ENCODE results near the gene PRDX5. TPM values are rescaled to one million over a fixed set of nuclear protein-coding genes. Genes with fewer than 3 reads are reported as not detected.
A peak's percentile ranks its signal among the peaks of the same experiment; 100 is the strongest.

PRDX5 gene
- total RNA-seq, 2 donors from 2014 or later = 108 to 224 TPM

DNA sequence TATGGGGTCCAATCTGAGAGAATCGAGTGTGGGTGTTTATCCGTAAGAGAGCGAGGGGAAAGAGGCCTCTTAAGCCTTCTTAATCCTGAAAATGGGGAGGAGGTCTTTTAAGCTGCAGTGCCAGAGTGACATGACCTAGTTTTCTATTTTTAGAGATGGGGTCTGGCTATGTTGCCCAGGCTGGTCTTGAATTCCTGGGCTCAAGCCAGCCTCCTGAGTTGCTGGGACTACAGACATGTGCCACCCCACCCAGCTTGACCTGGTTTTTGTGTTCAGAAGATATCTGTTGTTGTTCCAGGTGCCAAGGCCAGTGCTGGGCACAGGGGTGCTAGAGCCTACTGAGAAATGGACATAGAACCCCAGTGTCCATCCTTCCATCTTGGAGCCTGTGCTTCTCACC lies 34.8 kb upstream of the PRDX5 start:
- intact Hi-C loops (cut with DNase I) = no loop called here
- 93 to 97% methylated on average over 3 of the region's 3 CpGs for whole genome bisulfite sequencing, 2 donors
- no peak for DNase-seq
- no peak for ATAC-seq
- H3K9me3 ChIP-seq = no peaks in the 10 kb centered on the region
- TF ChIP-seq, protein P1, sequence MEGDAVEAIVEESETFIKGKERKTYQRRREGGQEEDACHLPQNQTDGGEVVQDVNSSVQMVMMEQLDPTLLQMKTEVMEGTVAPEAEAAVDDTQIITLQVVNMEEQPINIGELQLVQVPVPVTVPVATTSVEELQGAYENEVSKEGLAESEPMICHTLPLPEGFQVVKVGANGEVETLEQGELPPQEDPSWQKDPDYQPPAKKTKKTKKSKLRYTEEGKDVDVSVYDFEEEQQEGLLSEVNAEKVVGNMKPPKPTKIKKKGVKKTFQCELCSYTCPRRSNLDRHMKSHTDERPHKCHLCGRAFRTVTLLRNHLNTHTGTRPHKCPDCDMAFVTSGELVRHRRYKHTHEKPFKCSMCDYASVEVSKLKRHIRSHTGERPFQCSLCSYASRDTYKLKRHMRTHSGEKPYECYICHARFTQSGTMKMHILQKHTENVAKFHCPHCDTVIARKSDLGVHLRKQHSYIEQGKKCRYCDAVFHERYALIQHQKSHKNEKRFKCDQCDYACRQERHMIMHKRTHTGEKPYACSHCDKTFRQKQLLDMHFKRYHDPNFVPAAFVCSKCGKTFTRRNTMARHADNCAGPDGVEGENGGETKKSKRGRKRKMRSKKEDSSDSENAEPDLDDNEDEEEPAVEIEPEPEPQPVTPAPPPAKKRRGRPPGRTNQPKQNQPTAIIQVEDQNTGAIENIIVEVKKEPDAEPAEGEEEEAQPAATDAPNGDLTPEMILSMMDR (IDR thresholded peaks at IDR 0.05) = no peak
- no peak for TF ChIP-seq POLR2A (IDR thresholded peaks at IDR 0.05)
- H3K27me3 ChIP-seq = no peaks in the 10 kb centered on the region
- peaks cover 24% of the 10 kb centered on the region for H3K4me1 ChIP-seq
- H3K4me3 ChIP-seq = no peak overlapping the region
- H3K27ac ChIP-seq = no peak overlapping the region
- peaks cover 0 to 3% of the 10 kb centered on the region in 2 donors for H3K36me3 ChIP-seq (replicated peaks in 1 of 2; ENCODE audit: insufficient read depth in 1 of 2, low read depth in 2 of 2)

GRCh38 chr11:64284048-64284961 lies 33.6 kb upstream of the PRDX5 start, which contains the start of gene BAD:
Gene BAD, minus strand, starts transcription at chr11:64284665. Its CDS starts 297 bp downstream, at chr11:64284368.
- Histone ChIP-seq H3K9me3 (no peaks in the 10 kb centered on the region), H3K4me3 (peak within 1 kb of the TSS; percentile 49 to 55), H3K36me3 (replicated peaks in 1 of 2; ENCODE audit: insufficient read depth in 1 of 2, low read depth in 2 of 2) (no peaks in the 10 kb centered on the region), H3K4me1 (peaks cover 24% of the 10 kb centered on the region), H3K27ac (peak within 1 kb of the TSS; percentile 70 to 91 (median 88)), H3K27me3 (no peaks in the 10 kb centered on the region)
- intact Hi-C loops (cut with DNase I) = no loop called here
- peak; percentile 89 for ATAC-seq
- TF ChIP-seq, protein P1 (IDR thresholded peaks at IDR 0.05) = no peak
- TF ChIP-seq POLR2A (IDR thresholded peaks at IDR 0.05) = peak; percentile 28 to 70 (median 60)
- DNase-seq = peak; percentile 96 to 98 (median 96)
- 0 to 3% methylated on average over 7 to 44 of the region's 44 CpGs for WGBS, 2 donors

DNA sequence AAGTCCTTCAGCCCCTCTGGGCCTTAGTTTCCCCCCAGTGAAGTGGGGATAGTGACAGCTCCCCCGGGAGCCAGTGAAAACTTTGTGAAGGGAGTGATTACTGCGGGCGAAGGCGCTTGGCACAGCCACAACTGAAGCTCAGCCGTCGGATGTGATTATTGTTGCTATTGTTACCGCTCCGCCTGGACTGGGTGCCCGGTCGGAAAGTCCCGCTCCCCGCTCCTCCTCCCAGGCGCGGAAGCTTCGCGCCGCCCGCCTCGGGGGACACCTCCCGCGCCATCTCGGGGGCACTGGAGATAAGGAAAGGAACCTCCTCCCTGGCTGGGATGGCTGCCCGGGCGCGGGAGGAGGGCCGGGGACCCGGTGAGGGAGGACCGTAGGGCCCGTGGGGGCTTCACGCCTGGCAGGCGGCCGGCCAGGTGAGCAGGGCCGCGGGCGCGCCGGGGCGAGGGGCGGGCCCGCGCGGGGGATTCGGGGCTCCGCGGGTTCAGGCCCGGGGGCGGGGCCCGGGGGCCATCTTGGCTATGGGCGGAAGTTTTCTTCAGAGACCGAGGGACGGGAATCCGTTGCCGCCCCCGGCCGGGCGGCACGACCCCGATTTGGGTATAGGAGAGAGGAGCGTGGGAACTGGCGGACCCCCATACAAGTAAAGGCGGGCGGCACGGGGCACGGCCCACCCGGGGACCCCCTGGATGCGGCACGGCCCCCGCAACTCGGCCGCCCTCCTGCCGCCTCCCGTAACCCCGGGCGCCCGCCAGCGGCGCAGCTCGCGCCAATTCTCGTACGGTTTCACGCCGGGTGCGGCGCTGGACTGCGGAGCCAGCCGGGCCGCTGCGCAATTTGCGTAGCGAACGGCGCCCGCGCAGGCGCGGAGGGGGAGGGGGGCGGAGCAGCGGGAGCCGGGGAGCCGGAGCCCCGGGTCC lies 32.7 kb upstream of the PRDX5 start, which contains the start of gene GPR137:
TSS of gene GPR137 (plus strand) at position 887 of the 923 bp plus-strand sequence. CDS start 677 bp downstream, outside the sequence.
- Histone ChIP-seq H3K27ac (peak within 1 kb of the TSS; percentile 70 to 91 (median 88)), H3K4me3 (peak within 1 kb of the TSS; percentile 31 to 49), H3K9me3 (no peaks in the 10 kb centered on the region), H3K4me1 (peaks cover 24% of the 10 kb centered on the region), H3K27me3 (no peaks in the 10 kb centered on the region), H3K36me3 (replicated peaks in 1 of 2; ENCODE audit: insufficient read depth in 1 of 2, low read depth in 2 of 2) (no peaks in the 10 kb centered on the region)
- ATAC-seq (peak; percentile 84), DNase-seq (peak; percentile 84 to 90 (median 89))
- TF ChIP-seq, protein P1 (IDR thresholded peaks at IDR 0.05) = peak in 1 of 7 experiments; percentile 25
- TF ChIP-seq POLR2A (IDR thresholded peaks at IDR 0.05) = peak in 2 of 3 donors; percentile 19 to 45
- intact Hi-C loops (cut with DNase I) = no loop called here
- WGBS, 2 donors = 1% methylated on average over 71 of the region's 102 CpGs; no CpG with 5 or more reads in 1 of the 2 donors

- TF ChIP-seq, protein P1 (IDR thresholded peaks at IDR 0.05) = no peak
- no peak for TF ChIP-seq POLR2A (IDR thresholded peaks at IDR 0.05)
- Histone ChIP-seq H3K9me3 (no peaks in the 10 kb centered on the region), H3K36me3 (replicated peaks in 1 of 2; ENCODE audit: insufficient read depth in 1 of 2, low read depth in 2 of 2) (no peaks in the 10 kb centered on the region), H3K27me3 (no peaks in the 10 kb centered on the region), H3K27ac (peak overlapping the region; percentile 70 to 91 (median 88)), H3K4me1 (peaks cover 25% of the 10 kb centered on the region), H3K4me3 (peak overlapping the region; percentile 31 to 49)
- ATAC-seq (no peak), DNase-seq (peak; percentile 70 to 85 (median 78))
- intact Hi-C loops (cut with DNase I) = no loop called here
- 20 to 39% methylated on average over 16 to 38 of the region's 40 CpGs for WGBS, 2 donors
Measured at GRCh38 chr11:64285885-64286800, 31.8 kb upstream of the PRDX5 start.
